ENCODE results near the gene CPXM1.

- TF ChIP-seq CTCF (IDR thresholded peaks at IDR 0.05 in 8 of 11, conservative IDR thresholded peaks at IDR 0.05 in 3 of 11) (no peak), POLR2A (IDR thresholded peaks at IDR 0.05) (no peak)
These were observed 16.4 kb downstream of the CPXM1 start for GRCh38 chr20:2783908-2784566.

Measured in spleen (tissue), 7 donors.